Kidney (tissue), 14 donors: ENCODE measurements around the gene BCAS3. TPM values are rescaled to one million over a fixed set of nuclear protein-coding genes. Genes with fewer than 3 reads are reported as not detected.

ENCODE experiments used
- DNase-seq, 5 donors: peaks; one replicate each; pipeline ENCODE4 v3.0.0-alpha.2; 2013 to 2020
- FAIRE-seq: peaks from 2 replicates; lab custom pipeline; 2012; peaks lifted over from hg19 to GRCh38; lab: Jason Lieb, UNC
- H3K27ac ChIP-seq, 2 donors: one replicate each; pipeline ENCODE4 v1.7.0; 2013; ENCODE audit warnings: low read depth in 2 of 2, low read length in 2 of 2, inconsistent platforms in 1 of 2
- H3K27me3 ChIP-seq: one replicate; pipeline ENCODE4 v1.7.1; 2013; ENCODE audit warnings: low read length, inconsistent platforms; ENCODE audit not compliant: control insufficient read depth, insufficient read depth
- H3K36me3 ChIP-seq, 3 donors: one replicate each; pipeline versions ENCODE4 v1.7.0 to v1.7.1; 2013; ENCODE audit warnings: low read length in 3 of 3, control low read depth in 1 of 3, inconsistent platforms in 1 of 3; ENCODE audit not compliant: insufficient read depth in 3 of 3, control insufficient read depth in 2 of 3
- H3K4me1 ChIP-seq, 3 donors: one replicate each; pipeline versions ENCODE4 v1.7.0 to v1.7.1; 2013; ENCODE audit warnings: low read length in 3 of 3, inconsistent platforms in 1 of 3, low read depth in 1 of 3; ENCODE audit not compliant: control insufficient read depth in 2 of 3, insufficient read depth in 2 of 3
- H3K4me3 ChIP-seq, 3 donors: one replicate each; pipeline versions ENCODE4 v1.7.0 to v1.8.1; 2013; ENCODE audit warnings: low read length in 3 of 3, control low read depth in 1 of 3, inconsistent platforms in 1 of 3
- H3K9ac ChIP-seq, 3 donors: one replicate each; pipeline versions ENCODE4 v1.7.0 to v1.7.1; 2013; ENCODE audit warnings: low read length in 3 of 3, control low read depth in 1 of 3, inconsistent platforms in 1 of 3
- H3K9me3 ChIP-seq, 3 donors: one replicate each; pipeline versions ENCODE4 v1.7.0 to v1.7.1; 2013; ENCODE audit warnings: low read length in 3 of 3, control low read depth in 1 of 3, inconsistent platforms in 1 of 3; ENCODE audit not compliant: control insufficient read depth in 2 of 3, insufficient read depth in 1 of 3
- intact Hi-C: fragments of 100-400 bp; cut with DNase I; formaldehyde crosslinking; loops from one replicate; pipeline ENCODE4 v1.11.1; 2022
- polyA plus RNA-seq: library from polyadenylated mRNA; stranded (reverse); fragments of 350-450 nt; fragmentation: Illumina TruSeq; extraction: RNeasy Lipid Tissue Mini Kit (QIAGEN cat#74804); gene quantifications from one replicate; pipeline ENCODE4 v1.2.3, GENCODE V29; 2014; ENCODE audit warnings: low read depth, low replicate concordance; ENCODE audit not compliant: insufficient read depth
- total RNA-seq: library from RNA; stranded (reverse); fragmentation: NEBNext Ultra II Directional; extraction: Animal tissue kit (Norgen Biotek cat#: 25700); gene quantifications from one replicate; pipeline ENCODE4 v1.2.1, GENCODE V29; 2021
- TF ChIP-seq, protein P1 (sequence below): IDR thresholded peaks from 3 replicates; pipeline ENCODE4 v1.5.1; 2012; ENCODE audit warnings: mild to moderate bottlenecking, moderate library complexity, borderline replicate concordance; ENCODE audit not compliant: insufficient read depth; ENCODE audit errors: extremely low read depth
- donor health status: control.
- donor health status: control.
- donor health status: control.
- donor health status: control.
- donor health status: control.
- donor health status: DM: yes; HTN: yes; CAD: no.
- donor health status: Normal renal cell carcinoma (clear cell type).

The BCAS3 gene
- total and polyA plus RNA-seq, 2 donors from 2014 or later = 18.3 to 44.1 TPM

DNA sequence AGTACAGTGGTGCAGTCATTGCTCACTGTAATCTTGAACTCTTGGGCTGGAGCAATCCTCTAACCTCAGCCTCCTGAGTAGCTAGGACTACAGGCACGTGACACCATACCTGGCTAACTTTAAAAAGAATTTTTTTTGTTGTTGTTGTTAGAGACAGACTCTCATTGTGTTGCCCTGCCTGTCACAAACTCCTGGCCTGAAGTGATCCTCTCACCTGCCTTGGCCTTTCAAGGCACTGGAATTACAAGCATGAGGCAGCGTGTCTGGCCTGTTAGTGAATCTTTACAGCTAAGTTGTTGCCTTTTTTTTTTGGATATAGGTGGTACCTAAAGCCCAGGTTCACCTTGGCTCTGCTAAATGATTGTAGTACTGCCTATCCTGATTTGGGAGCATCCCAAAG is 290.6 kb downstream of the BCAS3 start:
- DNase-seq = no peak
- Histone ChIP-seq H3K4me1 (peaks cover 0 to 2% (median 0%) of the 10 kb centered on the region in 3 donors), H3K9me3 (peaks cover 0 to 4% (median 0%) of the 10 kb centered on the region in 3 donors), H3K36me3 (no peaks in the 10 kb centered on the region), H3K4me3 (no peak overlapping the region), H3K9ac (no peak overlapping the region), H3K27ac (no peak overlapping the region), H3K27me3 (no peaks in the 10 kb centered on the region)
- FAIRE-seq = no peak
- TF ChIP-seq, protein P1, sequence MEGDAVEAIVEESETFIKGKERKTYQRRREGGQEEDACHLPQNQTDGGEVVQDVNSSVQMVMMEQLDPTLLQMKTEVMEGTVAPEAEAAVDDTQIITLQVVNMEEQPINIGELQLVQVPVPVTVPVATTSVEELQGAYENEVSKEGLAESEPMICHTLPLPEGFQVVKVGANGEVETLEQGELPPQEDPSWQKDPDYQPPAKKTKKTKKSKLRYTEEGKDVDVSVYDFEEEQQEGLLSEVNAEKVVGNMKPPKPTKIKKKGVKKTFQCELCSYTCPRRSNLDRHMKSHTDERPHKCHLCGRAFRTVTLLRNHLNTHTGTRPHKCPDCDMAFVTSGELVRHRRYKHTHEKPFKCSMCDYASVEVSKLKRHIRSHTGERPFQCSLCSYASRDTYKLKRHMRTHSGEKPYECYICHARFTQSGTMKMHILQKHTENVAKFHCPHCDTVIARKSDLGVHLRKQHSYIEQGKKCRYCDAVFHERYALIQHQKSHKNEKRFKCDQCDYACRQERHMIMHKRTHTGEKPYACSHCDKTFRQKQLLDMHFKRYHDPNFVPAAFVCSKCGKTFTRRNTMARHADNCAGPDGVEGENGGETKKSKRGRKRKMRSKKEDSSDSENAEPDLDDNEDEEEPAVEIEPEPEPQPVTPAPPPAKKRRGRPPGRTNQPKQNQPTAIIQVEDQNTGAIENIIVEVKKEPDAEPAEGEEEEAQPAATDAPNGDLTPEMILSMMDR = no peak
- intact Hi-C loops = no loop called here

DNA sequence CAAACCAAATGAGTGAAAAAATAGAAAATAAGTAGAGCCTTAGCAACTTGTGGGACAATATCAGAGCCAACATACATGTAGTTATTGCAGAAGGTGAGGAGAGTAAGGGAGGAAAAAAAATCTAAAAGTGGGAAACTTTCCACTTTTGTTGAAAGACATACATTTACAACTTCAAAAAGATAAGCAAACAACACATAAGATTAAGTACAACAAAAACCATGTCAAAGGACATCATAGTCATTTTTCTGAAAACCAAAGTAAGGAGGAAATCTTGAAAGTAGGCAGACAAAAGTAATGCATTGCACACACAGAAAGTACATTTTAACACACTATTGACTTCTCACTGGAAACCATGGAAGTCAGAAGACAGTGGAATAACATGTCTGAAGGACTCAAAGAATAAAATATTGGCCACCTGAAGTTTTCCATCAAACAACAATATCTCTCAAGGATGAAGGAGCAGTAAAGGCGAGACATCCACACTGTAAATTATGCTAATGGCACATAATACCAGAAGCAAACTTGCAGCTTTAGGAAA is 291.9 kb downstream of the BCAS3 start:
- intact Hi-C loops = no loop called here
- H3K36me3 ChIP-seq = no peaks in the 10 kb centered on the region
- DNase-seq (no peak), FAIRE-seq (no peak)
- H3K4me1 ChIP-seq = peaks cover 0 to 2% (median 0%) of the 10 kb centered on the region in 3 donors
- H3K9me3 ChIP-seq = peaks cover 0 to under 1% (median 0%) of the 10 kb centered on the region in 3 donors
- H3K9ac ChIP-seq = no peak overlapping the region
- H3K4me3 ChIP-seq = no peak overlapping the region
- TF ChIP-seq, protein P1 = no peak
- H3K27me3 ChIP-seq = no peaks in the 10 kb centered on the region
- H3K27ac ChIP-seq = no peak overlapping the region

- intact Hi-C loops = no loop called here
Measured at GRCh38 chr17:60970741-60971140, 293.1 kb downstream of the BCAS3 start.

More at GRCh38 chr17:60970741-60971140, 293.1 kb downstream of the BCAS3 start:
- H3K4me1 ChIP-seq = peaks cover 0 to 2% (median 0%) of the 10 kb centered on the region in 3 donors
- no peaks in the 10 kb centered on the region for H3K27me3 ChIP-seq
- H3K36me3 ChIP-seq = no peaks in the 10 kb centered on the region
- H3K9me3 ChIP-seq = no peaks in the 10 kb centered on the region
- H3K27ac ChIP-seq = no peak overlapping the region
- H3K4me3 ChIP-seq = no peak overlapping the region
- TF ChIP-seq, protein P1 = no peak
- FAIRE-seq (no peak), DNase-seq (no peak)
- no peak overlapping the region for H3K9ac ChIP-seq
